IPS-15b (cell line): ENCODE data around the gene HYLS1.
"Not testable (repeated sequence)": the region's sequence is repeated elsewhere in the genome, so short reads cannot be mapped to it uniquely, and the experiment has no call there.

ENCODE experiments used
- H3K27me3 ChIP-seq: one replicate; pipeline ENCODE4 v1.6.1; 2013; ENCODE audit warnings: low read length; ENCODE audit not compliant: control insufficient read depth, insufficient read depth
- H3K36me3 ChIP-seq: one replicate; pipeline ENCODE4 v1.6.1; 2013; ENCODE audit warnings: low read length; ENCODE audit not compliant: control insufficient read depth, insufficient read depth
- H3K4me1 ChIP-seq: one replicate; pipeline ENCODE4 v1.6.1; 2013; ENCODE audit warnings: mild to moderate bottlenecking, low read length; ENCODE audit not compliant: control insufficient read depth, insufficient read depth
- H3K4me3 ChIP-seq: one replicate; pipeline ENCODE4 v1.5.1; 2013; ENCODE audit warnings: low read depth, low read length
- H3K9ac ChIP-seq: one replicate; pipeline ENCODE4 v1.6.1; 2013; ENCODE audit warnings: low read depth, mild to moderate bottlenecking, low read length
- H3K9me3 ChIP-seq: one replicate; pipeline ENCODE4 v1.6.1; 2013; ENCODE audit warnings: mild to moderate bottlenecking, low read length; ENCODE audit not compliant: control insufficient read depth, insufficient read depth

Gene HYLS1

GRCh38 chr11:125887373-125888324 is at the start of gene HYLS1:
Gene HYLS1, plus strand, starts transcription at chr11:125887668. Its CDS starts 11,701 bp downstream, at chr11:125899369.
- Histone ChIP-seq H3K27me3 (peaks cover 8% of the 10 kb centered on the region), H3K4me1 (no peaks in the 10 kb centered on the region), H3K36me3 (peaks cover 3% of the 10 kb centered on the region), H3K9me3 (peaks cover 3% of the 10 kb centered on the region), H3K4me3 (peak within 1 kb of the TSS; percentile 82), H3K9ac (peak within 1 kb of the TSS; percentile 48)

DNA sequence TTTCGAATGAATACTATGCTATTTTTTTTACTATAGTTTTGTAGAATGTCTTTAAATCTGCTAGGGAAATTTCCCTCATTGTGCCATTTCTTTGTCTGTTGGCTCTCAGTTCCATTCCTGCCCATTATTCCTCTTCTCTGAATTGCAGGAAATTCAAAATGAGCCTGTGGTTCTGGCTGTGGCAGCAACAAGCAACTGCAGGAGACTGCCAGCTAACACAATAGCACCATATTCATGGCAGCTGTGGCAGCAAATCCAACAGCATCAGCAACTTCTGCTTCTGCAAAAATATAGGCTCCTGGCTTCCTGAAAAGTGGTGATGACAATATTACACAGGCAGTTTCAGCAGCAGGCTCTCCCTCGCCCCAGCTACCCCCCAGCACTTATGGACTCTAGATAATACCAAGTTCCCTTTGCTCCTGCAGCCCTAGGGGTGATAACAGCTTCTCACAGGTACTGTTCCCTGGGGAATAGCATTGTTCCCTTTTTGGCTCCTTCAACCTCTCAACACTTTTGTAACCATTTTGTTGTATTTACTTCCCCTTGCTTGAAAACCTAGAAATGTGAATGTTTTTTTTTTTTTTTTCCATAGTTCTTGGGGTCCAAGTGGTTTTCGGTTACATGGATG is 45.0 kb upstream of the HYLS1 start:
- Histone ChIP-seq H3K36me3 (no peaks in the 10 kb centered on the region), H3K9ac (no peak overlapping the region), H3K4me1 (no peaks in the 10 kb centered on the region), H3K27me3 (no peaks in the 10 kb centered on the region), H3K4me3 (no peak overlapping the region), H3K9me3 (no peaks in the 10 kb centered on the region)

DNA sequence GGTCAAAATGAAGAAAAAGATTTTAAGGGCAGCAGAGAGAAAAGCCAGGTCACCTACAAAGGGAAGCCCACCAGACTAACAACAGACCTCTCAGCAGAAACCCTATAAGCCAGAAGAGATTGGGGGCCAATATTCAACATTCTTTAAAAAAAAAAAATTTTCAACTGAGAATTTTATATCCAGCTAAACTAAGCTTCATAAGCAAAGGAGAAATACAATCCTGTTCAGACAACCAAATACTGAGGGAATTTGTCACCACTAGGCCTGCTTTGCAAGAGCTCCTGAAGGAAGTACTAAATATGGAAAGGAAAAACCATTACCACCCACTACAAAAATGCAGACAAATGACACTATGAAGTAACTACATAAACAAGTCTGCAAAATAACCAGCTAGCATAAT is 41.3 kb upstream of the HYLS1 start:
- Histone ChIP-seq H3K4me1 (no peaks in the 10 kb centered on the region), H3K27me3 (no peaks in the 10 kb centered on the region), H3K36me3 (no peaks in the 10 kb centered on the region), H3K9ac (no peak overlapping the region), H3K4me3 (no peak overlapping the region), H3K9me3 (no peaks in the 10 kb centered on the region)

DNA sequence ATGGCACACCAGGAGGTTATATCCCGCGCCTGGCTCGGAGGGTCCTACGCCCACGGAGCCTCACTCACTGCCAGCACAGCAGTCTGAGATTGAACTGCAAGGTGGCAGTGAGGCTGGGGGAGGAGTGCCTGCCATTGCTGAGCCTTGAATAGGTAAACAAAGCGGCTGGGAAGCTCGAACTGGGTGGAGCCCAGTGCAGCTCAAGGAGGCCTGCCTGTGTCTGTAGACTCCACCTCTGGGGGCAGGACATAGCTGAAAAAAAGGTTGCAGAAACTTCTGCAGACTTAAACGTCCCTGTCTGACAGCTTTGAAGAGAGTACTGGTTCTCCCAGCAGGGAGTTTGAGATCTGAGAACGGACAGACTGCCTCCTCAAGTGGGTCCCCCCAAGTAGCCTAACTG is 29.8 kb upstream of the HYLS1 start:
- H3K9ac ChIP-seq, H3K9me3 ChIP-seq, H3K4me1 ChIP-seq, H3K27me3 ChIP-seq, H3K36me3 ChIP-seq, H3K4me3 ChIP-seq: not testable (repeated sequence)

- not testable (repeated sequence) for H3K36me3 ChIP-seq, H3K4me1 ChIP-seq, H3K9ac ChIP-seq
Measured at GRCh38 chr11:125862786-125863185, 24.7 kb upstream of the HYLS1 start.

DNA sequence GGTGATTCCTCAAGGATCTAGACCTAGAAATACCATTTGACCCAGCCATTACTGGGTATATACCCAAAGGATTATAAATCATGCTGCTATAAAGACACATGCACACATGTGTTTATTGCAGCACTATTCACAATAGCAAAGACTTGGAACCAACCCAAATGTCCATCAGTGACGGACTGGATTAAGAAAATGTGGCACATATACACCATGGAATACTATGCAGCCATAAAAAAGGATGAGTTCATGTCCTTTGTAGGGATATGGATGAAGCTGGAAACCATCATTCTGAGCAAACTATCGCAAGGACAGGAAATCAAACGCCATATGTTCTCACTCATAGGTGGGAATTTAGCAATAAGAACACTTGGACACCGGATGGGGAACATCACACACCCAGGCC is 22.1 kb upstream of the HYLS1 start:
- H3K36me3 ChIP-seq, H3K4me3 ChIP-seq, H3K9ac ChIP-seq, H3K27me3 ChIP-seq, H3K9me3 ChIP-seq, H3K4me1 ChIP-seq: not testable (repeated sequence)

More at GRCh38 chr11:125862786-125863185, 24.7 kb upstream of the HYLS1 start:
- not testable (repeated sequence) for H3K4me3 ChIP-seq, H3K9me3 ChIP-seq, H3K27me3 ChIP-seq

DNA sequence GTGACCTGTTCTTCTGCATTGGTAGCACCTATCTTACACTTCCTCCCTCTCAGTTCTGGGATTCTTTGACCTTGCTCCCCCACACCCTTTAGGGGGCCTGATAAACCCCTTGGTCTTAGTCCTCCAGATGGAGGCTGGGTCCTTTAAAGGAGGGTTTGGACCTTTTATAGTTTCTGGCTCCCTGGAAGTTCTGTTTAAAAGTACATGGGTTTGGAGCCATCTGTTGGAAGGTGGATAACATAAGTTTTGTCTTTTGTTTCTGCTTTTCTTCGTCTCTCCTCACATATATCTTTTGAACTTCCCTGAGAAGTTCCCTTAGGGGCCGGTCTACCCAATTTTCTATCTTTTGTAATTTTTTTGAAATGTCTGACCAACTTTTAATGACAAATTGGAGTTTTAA is 17.9 kb upstream of the HYLS1 start:
- Histone ChIP-seq H3K9ac (no peak overlapping the region), H3K27me3 (no peaks in the 10 kb centered on the region), H3K36me3 (no peaks in the 10 kb centered on the region), H3K9me3 (peaks cover 4% of the 10 kb centered on the region), H3K4me3 (no peak overlapping the region), H3K4me1 (no peaks in the 10 kb centered on the region)

GRCh38 chr11:125871391-125872137 is 15.9 kb upstream of the HYLS1 start:
- H3K36me3 ChIP-seq, result no peaks in the 10 kb centered on the region
- no peak overlapping the region for H3K9ac ChIP-seq
- H3K4me1 ChIP-seq, result no peaks in the 10 kb centered on the region
- H3K4me3 ChIP-seq, result no peak overlapping the region
- H3K27me3 ChIP-seq, result no peaks in the 10 kb centered on the region
- peaks cover 4% of the 10 kb centered on the region for H3K9me3 ChIP-seq

DNA sequence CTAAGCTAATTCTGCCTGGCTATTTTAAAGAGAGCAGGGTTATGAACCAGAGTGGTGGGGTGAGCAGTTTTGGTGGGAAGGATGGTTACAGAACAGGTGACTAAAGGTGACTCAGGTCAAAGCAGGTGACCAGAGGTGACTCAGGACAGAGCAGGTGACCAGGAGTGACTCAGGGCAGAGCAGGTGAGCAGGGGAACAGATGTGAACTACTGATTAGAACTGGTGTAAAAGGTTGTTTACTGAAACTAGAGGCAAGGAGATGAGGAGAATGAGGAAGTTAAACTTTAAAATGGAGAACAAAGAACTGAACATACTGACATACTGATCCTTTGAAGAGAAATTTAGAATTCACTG is 15.4 kb upstream of the HYLS1 start:
- H3K4me3 ChIP-seq, result no peak overlapping the region
- H3K9ac ChIP-seq, result no peak overlapping the region
- H3K27me3 ChIP-seq, result no peaks in the 10 kb centered on the region
- H3K36me3 ChIP-seq, result no peaks in the 10 kb centered on the region
- no peaks in the 10 kb centered on the region for H3K4me1 ChIP-seq
- H3K9me3 ChIP-seq, result peaks cover 4% of the 10 kb centered on the region

DNA sequence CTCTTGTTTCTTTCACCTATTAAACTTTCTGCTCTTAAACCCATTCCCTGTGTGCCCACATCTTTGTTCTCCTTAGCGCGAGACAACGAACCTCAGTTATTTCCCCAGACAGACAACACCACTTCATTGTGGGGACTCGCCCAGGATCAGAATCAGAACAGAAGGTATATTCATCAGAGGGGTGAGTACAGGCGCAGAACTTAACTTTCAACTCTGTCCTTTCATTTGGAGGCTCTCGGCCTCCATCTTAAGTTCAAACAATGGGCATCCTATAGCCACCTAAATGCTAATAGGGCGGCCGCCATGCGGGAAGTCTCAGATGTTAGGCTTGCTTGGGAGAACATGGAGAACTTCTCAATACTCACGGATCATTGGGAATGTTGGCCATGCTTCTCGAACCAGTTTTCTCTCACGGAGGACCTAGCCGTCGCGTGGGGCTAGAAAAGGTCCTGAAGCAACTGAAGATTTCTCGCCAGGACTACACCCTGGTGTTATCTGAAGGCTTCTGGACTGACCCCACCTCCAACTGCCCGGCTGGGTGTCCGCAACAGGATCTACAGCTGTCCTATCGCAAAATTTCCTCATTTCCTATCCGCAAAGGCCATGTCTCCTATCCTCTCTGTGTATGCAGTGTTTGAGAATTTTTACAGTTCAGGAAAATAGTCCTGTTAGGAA is 13.4 kb upstream of the HYLS1 start:
- peaks cover 4% of the 10 kb centered on the region for H3K9me3 ChIP-seq
- peak overlapping the region; percentile 20 for H3K4me3 ChIP-seq
- H3K36me3 ChIP-seq, result no peaks in the 10 kb centered on the region
- peaks cover 5% of the 10 kb centered on the region for H3K27me3 ChIP-seq
- H3K9ac ChIP-seq, result no peak overlapping the region
- no peaks in the 10 kb centered on the region for H3K4me1 ChIP-seq

GRCh38 chr11:125874556-125875124 is 12.8 kb upstream of the HYLS1 start:
- Histone ChIP-seq H3K4me3 (peak overlapping the region; percentile 20), H3K27me3 (peaks cover 8% of the 10 kb centered on the region), H3K9ac (no peak overlapping the region), H3K9me3 (peaks cover 4% of the 10 kb centered on the region), H3K36me3 (no peaks in the 10 kb centered on the region), H3K4me1 (no peaks in the 10 kb centered on the region)
